Measurements from ENCODE around the gene CHRNA7.
"Not testable (repeated sequence)": the region's sequence is repeated elsewhere in the genome, so short reads cannot be mapped to it uniquely, and the experiment has no call there.

GRCh38 chr15:32164747-32165146 lies 134.4 kb downstream of the CHRNA7 start:
- not testable (repeated sequence) for TF ChIP-seq CTCF, POLR2A (IDR thresholded peaks at IDR 0.05)

All from esophagus squamous epithelium (tissue), 4 donors.